Liver (tissue), 9 donors: ENCODE data around the gene ZNF860. TPM values are rescaled to one million over a fixed set of nuclear protein-coding genes. Genes with fewer than 3 reads are reported as not detected.

Experiments used
- DNase-seq: peaks from one replicate; pipeline ENCODE4 v3.0.0-alpha.2; 2017; ENCODE audit warnings: low spot score
- H3K27ac ChIP-seq, 2 donors: one replicate each; pipeline ENCODE4 v1.7.0; 2013; ENCODE audit warnings: inconsistent platforms in 2 of 2, low read length in 2 of 2, control low read depth in 1 of 2, low read depth in 1 of 2, mild to moderate bottlenecking in 1 of 2
- H3K27me3 ChIP-seq, 4 donors: one replicate each; pipeline versions ENCODE4 v1.6.1 to v1.7.0; 2013; ENCODE audit warnings: low read length in 3 of 4, inconsistent platforms in 1 of 4, mild to moderate bottlenecking in 1 of 4, moderate library complexity in 1 of 4; ENCODE audit not compliant: control insufficient read depth in 4 of 4, insufficient read depth in 4 of 4
- H3K36me3 ChIP-seq, 4 donors: one replicate each; pipeline versions ENCODE4 v1.6.1 to v1.7.0; 2013; ENCODE audit warnings: low read length in 3 of 4, mild to moderate bottlenecking in 3 of 4, low read depth in 1 of 4, moderate library complexity in 1 of 4; ENCODE audit not compliant: control insufficient read depth in 4 of 4, insufficient read depth in 3 of 4
- H3K4me1 ChIP-seq, 4 donors: one replicate each; pipeline versions ENCODE4 v1.6.1 to v1.7.0; 2013; ENCODE audit warnings: low read length in 3 of 4, mild to moderate bottlenecking in 3 of 4, moderate library complexity in 1 of 4; ENCODE audit not compliant: control insufficient read depth in 4 of 4, insufficient read depth in 4 of 4
- H3K4me3 ChIP-seq, 3 donors: one replicate each; pipeline versions ENCODE4 v1.6.1 to v1.7.0; 2013; ENCODE audit warnings: low read length in 3 of 3, control low read depth in 1 of 3, low read depth in 1 of 3, mild to moderate bottlenecking in 1 of 3
- H3K9ac ChIP-seq, 2 donors: one replicate each; pipeline ENCODE4 v1.7.0; 2013; ENCODE audit warnings: low read length in 2 of 2, mild to moderate bottlenecking in 2 of 2, moderate library complexity in 2 of 2, control low read depth in 1 of 2, low read depth in 1 of 2
- H3K9me3 ChIP-seq, 4 donors: one replicate each; pipeline versions ENCODE4 v1.6.1 to v1.7.0; 2013; ENCODE audit warnings: low read length in 3 of 4; ENCODE audit not compliant: control insufficient read depth in 4 of 4
- ATF3 ChIP-seq: IDR thresholded peaks from 2 replicates; pipeline ENCODE4 v1.6.1; 2016; ENCODE audit warnings: antibody characterized with exemption
- CTCF ChIP-seq: fragments of 150-350 bp; IDR thresholded peaks from 2 replicates; pipeline ENCODE4 v1.5.1; 2017; ENCODE audit warnings: improper control_type of control experiment, low read depth, low read length; ENCODE audit not compliant: missing input control
- EGR1 ChIP-seq, 2 donors: IDR thresholded peaks; 2 replicates each; pipeline ENCODE4 v1.6.1; 2016 to 2018; ENCODE audit warnings: antibody characterized with exemption in 2 of 2, low read depth in 2 of 2
- FOXA2 ChIP-seq: IDR thresholded peaks from 2 replicates; pipeline ENCODE4 v1.6.1; 2016; ENCODE audit warnings: antibody characterized with exemption
- GABPA ChIP-seq, 2 donors: IDR thresholded peaks in 1 of 2; conservative IDR thresholded peaks in 1 of 2; 2 replicates each; pipeline ENCODE4 v1.6.1; 2016; ENCODE audit warnings: antibody characterized with exemption in 2 of 2, mild to moderate bottlenecking in 1 of 2, moderate library complexity in 1 of 2
- HNF4A ChIP-seq, 2 donors: conservative IDR thresholded peaks; 2 replicates each; pipeline ENCODE4 v1.6.1; 2016; ENCODE audit warnings: antibody characterized with exemption in 2 of 2, mild to moderate bottlenecking in 2 of 2
- HNF4G ChIP-seq: IDR thresholded peaks from 2 replicates; pipeline ENCODE4 v1.6.1; 2016; ENCODE audit warnings: antibody characterized with exemption
- JUND ChIP-seq, 2 donors: IDR thresholded peaks; 2 replicates each; pipeline ENCODE4 v1.6.1; 2016; ENCODE audit warnings: antibody characterized with exemption in 2 of 2
- NR2F2 ChIP-seq: IDR thresholded peaks from 2 replicates; pipeline ENCODE4 v1.6.1; 2016; ENCODE audit warnings: antibody characterized with exemption
- RXRA ChIP-seq, 2 donors: IDR thresholded peaks; 2 replicates each; pipeline ENCODE4 v1.6.1; 2017 to 2018; ENCODE audit warnings: antibody characterized with exemption in 2 of 2, mild to moderate bottlenecking in 1 of 2
- SP1 ChIP-seq: IDR thresholded peaks from 2 replicates; pipeline ENCODE4 v1.6.1; 2018; ENCODE audit warnings: antibody characterized with exemption, mild to moderate bottlenecking
- TAF1 ChIP-seq: conservative IDR thresholded peaks from 2 replicates; pipeline ENCODE4 v1.6.1; 2016; ENCODE audit warnings: antibody characterized with exemption, mild to moderate bottlenecking
- YY1 ChIP-seq: IDR thresholded peaks from 2 replicates; pipeline ENCODE4 v1.6.1; 2016; ENCODE audit warnings: antibody characterized with exemption, mild to moderate bottlenecking
- ZBTB33 ChIP-seq: IDR thresholded peaks from 2 replicates; pipeline ENCODE4 v1.6.1; 2016; ENCODE audit warnings: antibody characterized with exemption
- WGBS: extraction: QIAGEN DNeasy Blood & Tissue Kit; methylation state at CpG from one replicate; pipeline ENCODE4 v1.1.7; 2013; 5-methylcytosine and 5-hydroxymethylcytosine counted together
- polyA plus RNA-seq, 2 donors: library from polyadenylated mRNA; stranded (reverse) in 1 of 2; unstranded in 1 of 2; fragments of 200-250 nt in 1 of 2; fragments of >200 nt in 1 of 2; fragmentation: Nextera tagmentation in 1 of 2; extraction: Ambion mirVana in 1 of 2; gene quantifications; one replicate each; pipeline versions ENCODE4 v1.2.1 to v1.2.3, GENCODE V29; 2013 to 2015
- total RNA-seq, 2 donors: library from RNA; depleted of rRNA; stranded (reverse); fragments of >200 nt; gene quantifications; one replicate each; pipeline ENCODE4 v1.2.3, GENCODE V29; 2014
- TF ChIP-seq, protein P1 (sequence below): IDR thresholded peaks from 2 replicates; pipeline ENCODE4 v1.6.1; 2016; ENCODE audit warnings: antibody characterized with exemption, mild to moderate bottlenecking
- TF ChIP-seq, protein P2 (sequence below): IDR thresholded peaks from 2 replicates; pipeline ENCODE4 v1.6.1; 2016; ENCODE audit warnings: antibody characterized with exemption
- donor health status: healthy.
- donor health status: healthy.
- donor health status: healthy.
- donor health status: healthy.
- donor health status: healthy.

The ZNF860 gene
- total and polyA plus RNA-seq, 4 donors = 0.10 to 0.42 (median 0.17) TPM; not detected in 1

DNA sequence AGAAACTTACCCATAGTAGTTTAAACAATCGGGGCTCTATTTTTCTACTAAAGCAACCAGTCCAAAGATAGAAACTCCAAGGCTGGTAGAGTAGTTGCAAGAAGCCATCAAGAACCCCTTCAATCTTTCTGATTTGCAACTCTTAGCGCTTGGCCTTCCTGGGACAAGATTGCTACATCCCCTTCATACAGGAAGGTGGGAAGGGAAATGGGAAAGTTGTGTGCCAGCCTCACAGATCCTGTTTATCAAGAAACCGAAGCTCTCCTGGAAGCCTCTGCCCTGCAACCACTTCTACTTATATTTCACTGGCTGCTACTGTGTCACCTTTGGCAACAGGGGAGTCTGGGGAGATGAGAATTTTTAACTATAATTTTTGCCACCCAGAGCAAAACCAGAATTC is 46.7 kb upstream of the ZNF860 start (continued):
- TF ChIP-seq ZBTB33 (no peak), GABPA (IDR thresholded peaks at IDR 0.05 in 1 of 2, conservative IDR thresholded peaks at IDR 0.05 in 1 of 2) (no peak)

- no peak for DNase-seq
- Histone ChIP-seq H3K9ac (no peak overlapping the region), H3K4me1 (no peaks in the 10 kb centered on the region), H3K36me3 (no peaks in the 10 kb centered on the region), H3K27me3 (peaks cover 0 to 3% (median 0%) of the 10 kb centered on the region in 4 donors), H3K27ac (no peak overlapping the region), H3K9me3 (peaks cover 0 to 3% (median 0%) of the 10 kb centered on the region in 4 donors), H3K4me3 (no peak overlapping the region)
- TF ChIP-seq SP1 = no peak
- no peak for TF ChIP-seq HNF4G
- TF ChIP-seq ATF3 = no peak
- TF ChIP-seq FOXA2 = no peak
- TF ChIP-seq, protein P1, sequence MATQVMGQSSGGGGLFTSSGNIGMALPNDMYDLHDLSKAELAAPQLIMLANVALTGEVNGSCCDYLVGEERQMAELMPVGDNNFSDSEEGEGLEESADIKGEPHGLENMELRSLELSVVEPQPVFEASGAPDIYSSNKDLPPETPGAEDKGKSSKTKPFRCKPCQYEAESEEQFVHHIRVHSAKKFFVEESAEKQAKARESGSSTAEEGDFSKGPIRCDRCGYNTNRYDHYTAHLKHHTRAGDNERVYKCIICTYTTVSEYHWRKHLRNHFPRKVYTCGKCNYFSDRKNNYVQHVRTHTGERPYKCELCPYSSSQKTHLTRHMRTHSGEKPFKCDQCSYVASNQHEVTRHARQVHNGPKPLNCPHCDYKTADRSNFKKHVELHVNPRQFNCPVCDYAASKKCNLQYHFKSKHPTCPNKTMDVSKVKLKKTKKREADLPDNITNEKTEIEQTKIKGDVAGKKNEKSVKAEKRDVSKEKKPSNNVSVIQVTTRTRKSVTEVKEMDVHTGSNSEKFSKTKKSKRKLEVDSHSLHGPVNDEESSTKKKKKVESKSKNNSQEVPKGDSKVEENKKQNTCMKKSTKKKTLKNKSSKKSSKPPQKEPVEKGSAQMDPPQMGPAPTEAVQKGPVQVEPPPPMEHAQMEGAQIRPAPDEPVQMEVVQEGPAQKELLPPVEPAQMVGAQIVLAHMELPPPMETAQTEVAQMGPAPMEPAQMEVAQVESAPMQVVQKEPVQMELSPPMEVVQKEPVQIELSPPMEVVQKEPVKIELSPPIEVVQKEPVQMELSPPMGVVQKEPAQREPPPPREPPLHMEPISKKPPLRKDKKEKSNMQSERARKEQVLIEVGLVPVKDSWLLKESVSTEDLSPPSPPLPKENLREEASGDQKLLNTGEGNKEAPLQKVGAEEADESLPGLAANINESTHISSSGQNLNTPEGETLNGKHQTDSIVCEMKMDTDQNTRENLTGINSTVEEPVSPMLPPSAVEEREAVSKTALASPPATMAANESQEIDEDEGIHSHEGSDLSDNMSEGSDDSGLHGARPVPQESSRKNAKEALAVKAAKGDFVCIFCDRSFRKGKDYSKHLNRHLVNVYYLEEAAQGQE = no peak
- no peak for TF ChIP-seq EGR1 (IDR thresholded peaks at IDR 0.05; ENCODE audit: low read depth in 2 of 2)
- TF ChIP-seq TAF1 = no peak
- TF ChIP-seq RXRA (IDR thresholded peaks at IDR 0.05) = no peak
- TF ChIP-seq, protein P2, sequence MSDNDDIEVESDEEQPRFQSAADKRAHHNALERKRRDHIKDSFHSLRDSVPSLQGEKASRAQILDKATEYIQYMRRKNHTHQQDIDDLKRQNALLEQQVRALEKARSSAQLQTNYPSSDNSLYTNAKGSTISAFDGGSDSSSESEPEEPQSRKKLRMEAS = no peak
- TF ChIP-seq JUND (IDR thresholded peaks at IDR 0.05) = no peak
- TF ChIP-seq HNF4A (conservative IDR thresholded peaks at IDR 0.05) = no peak
- no peak for TF ChIP-seq ZBTB33
- no peak for TF ChIP-seq YY1
- TF ChIP-seq CTCF = no peak
- no peak for TF ChIP-seq NR2F2
- 17% methylated on average over 1 of the region's 1 CpG for WGBS
These were observed 45.0 kb upstream of the ZNF860 start for GRCh38 chr3:31936420-31937060.
